Activated T-cell treated with anti-CD3 and anti-CD28 coated beads, Interleukin-2, amount 50 U/mL, for 72 hours (primary cell): ENCODE results near the gene MC1R. TPM values are rescaled to one million over a fixed set of nuclear protein-coding genes. Genes with fewer than 3 reads are reported as not detected.
"Not testable (repeated sequence)": the region's sequence is repeated elsewhere in the genome, so short reads cannot be mapped to it uniquely, and the experiment has no call there.

Experiments used
- ATAC-seq, 2 donors: fragments of 150-1000 bp; cut with Tn5 transposase; replicated peaks in 1 of 2; 2 replicates each; pipeline ENCODE4 v1.10.0; 2021; ENCODE audit warnings: moderate library complexity in 2 of 2, mild to moderate bottlenecking in 1 of 2
- DNase-seq, 2 donors: peaks; one replicate each; pipeline ENCODE4 v3.0.0; 2021 to 2022; ENCODE audit warnings: mixed read lengths in 1 of 2
- H3K27ac Mint-ChIP-seq: one replicate; pipeline ENCODE4 v1.8.0; 2022; ENCODE audit warnings: mild to moderate bottlenecking, moderate library complexity, mixed read lengths
- H3K27me3 Mint-ChIP-seq: one replicate; pipeline ENCODE4 v1.8.0; 2022; ENCODE audit warnings: low read depth, mixed read lengths
- H3K36me3 Mint-ChIP-seq, 2 donors: one replicate each; pipeline ENCODE4 v1.8.0; 2022; ENCODE audit warnings: mixed read lengths in 2 of 2, mild to moderate bottlenecking in 1 of 2; ENCODE audit not compliant: insufficient read depth in 2 of 2
- H3K4me1 Mint-ChIP-seq: one replicate; pipeline ENCODE4 v1.8.0; 2022; ENCODE audit warnings: low read depth, mixed read lengths
- H3K4me3 Mint-ChIP-seq, 2 donors: one replicate each; pipeline ENCODE4 v1.8.0; 2022; ENCODE audit warnings: mild to moderate bottlenecking in 2 of 2, mixed read lengths in 2 of 2, moderate library complexity in 2 of 2
- H3K9me3 Mint-ChIP-seq, 2 donors: one replicate each; pipeline ENCODE4 v1.8.0; 2022; ENCODE audit warnings: mixed read lengths in 2 of 2
- total RNA-seq, 2 donors: library from RNA; stranded (reverse); gene quantifications; one replicate each; pipeline ENCODE4 v1.2.3, GENCODE V29; 2022

MC1R gene
- 10 to 100 TPM in 1 of 2 donors, 1 to 10 TPM in 1; 7.6 to 15.2 TPM for total RNA-seq

DNA sequence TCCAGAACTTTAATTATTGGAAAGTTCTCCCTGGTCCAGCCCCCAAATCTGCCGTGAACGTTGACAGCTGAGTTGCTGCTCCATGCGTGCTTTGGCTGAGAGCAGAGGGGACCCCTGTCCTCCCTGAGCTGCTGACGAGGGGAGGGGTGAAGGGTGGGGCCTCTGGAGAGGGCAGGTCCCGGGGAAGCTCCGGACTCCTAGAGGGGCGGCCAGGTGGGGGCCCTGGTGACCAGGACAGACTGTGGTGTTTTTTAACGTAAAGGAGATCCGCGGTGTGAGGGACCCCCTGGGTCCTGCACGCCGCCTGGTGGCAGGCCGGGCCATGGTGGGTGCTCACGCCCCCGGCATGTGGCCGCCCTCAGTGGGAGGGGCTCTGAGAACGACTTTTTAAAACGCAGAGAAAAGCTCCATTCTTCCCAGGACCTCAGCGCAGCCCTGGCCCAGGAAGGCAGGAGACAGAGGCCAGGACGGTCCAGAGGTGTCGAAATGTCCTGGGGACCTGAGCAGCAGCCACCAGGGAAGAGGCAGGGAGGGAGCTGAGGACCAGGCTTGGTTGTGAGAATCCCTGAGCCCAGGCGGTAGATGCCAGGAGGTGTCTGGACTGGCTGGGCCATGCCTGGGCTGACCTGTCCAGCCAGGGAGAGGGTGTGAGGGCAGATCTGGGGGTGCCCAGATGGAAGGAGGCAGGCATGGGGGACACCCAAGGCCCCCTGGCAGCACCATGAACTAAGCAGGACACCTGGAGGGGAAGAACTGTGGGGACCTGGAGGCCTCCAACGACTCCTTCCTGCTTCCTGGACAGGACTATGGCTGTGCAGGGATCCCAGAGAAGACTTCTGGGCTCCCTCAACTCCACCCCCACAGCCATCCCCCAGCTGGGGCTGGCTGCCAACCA is at the start of gene MC1R:
Gene MC1R, plus strand, starts transcription at position 410 of the 895 bp plus-strand sequence. Its CDS starts 397 bp downstream, at position 807.
- ATAC-seq, result peak; percentile 13 to 17
- H3K9me3 Mint-ChIP-seq, result peaks cover 0 to 5% of the 10 kb centered on the region in 2 donors
- peak; percentile 48 to 54 for DNase-seq
- peaks cover 0 to 6% of the 10 kb centered on the region in 2 donors for H3K36me3 Mint-ChIP-seq
- peak within 1 kb of the TSS; percentile 65 to 79 for H3K4me3 Mint-ChIP-seq
- peaks cover 47% of the 10 kb centered on the region for H3K4me1 Mint-ChIP-seq
- no peak within 1 kb of the TSS for H3K27ac Mint-ChIP-seq
- H3K27me3 Mint-ChIP-seq, result peaks cover 31% of the 10 kb centered on the region

DNA sequence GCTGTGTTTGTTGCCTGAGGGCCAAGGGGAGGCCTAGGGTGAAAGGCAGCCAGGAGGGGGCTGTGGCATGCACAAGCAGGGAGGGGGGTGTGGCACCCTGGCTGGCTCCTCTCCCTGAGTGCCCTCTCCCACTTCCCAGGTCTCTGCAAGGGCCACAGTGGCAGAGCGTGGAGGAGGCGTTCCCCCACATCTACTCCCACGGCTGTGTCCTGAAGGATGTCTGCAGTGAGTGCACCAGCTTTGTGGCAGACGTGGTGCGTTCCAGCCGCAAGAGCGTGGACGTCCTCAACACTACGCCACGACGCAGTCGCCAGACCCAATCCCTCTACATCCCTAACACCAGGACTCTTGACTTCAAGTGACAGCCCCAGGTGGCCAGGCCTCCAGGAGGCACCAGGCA is 48.8 kb upstream of the MC1R start:
- DNase-seq, result no peak

DNA sequence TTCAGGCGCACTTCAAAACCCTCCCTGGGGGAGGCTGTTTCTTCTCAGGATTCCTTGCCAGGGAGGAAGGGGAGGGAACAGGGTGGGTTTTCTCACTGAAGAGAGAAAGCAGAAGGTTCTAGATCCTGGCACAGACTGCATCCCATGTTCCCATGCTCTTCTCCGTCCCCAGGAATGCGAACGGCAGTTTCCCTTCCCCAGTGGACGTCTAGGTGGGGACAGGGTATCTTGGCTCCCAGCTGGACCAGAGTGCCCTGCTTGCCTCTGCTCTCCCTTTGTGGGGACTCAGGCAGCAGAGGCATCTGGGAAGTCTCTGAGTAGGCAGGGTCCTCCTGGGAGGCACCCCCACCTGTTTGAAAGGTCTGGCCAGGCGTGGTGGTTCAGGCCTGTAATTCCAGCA is 48.2 kb upstream of the MC1R start:
- H3K36me3 Mint-ChIP-seq, result peaks cover 6 to 16% of the 10 kb centered on the region in 2 donors
- no peak overlapping the region for H3K4me3 Mint-ChIP-seq
- no peak overlapping the region for H3K27ac Mint-ChIP-seq
- DNase-seq (no peak), ATAC-seq (no peak)
- peaks cover 2 to 3% of the 10 kb centered on the region in 2 donors for H3K9me3 Mint-ChIP-seq
- no peaks in the 10 kb centered on the region for H3K27me3 Mint-ChIP-seq
- peaks cover 11% of the 10 kb centered on the region for H3K4me1 Mint-ChIP-seq

More for the DNA sequence above, 48.8 kb upstream of the MC1R start:
- Mint-ChIP-seq H3K9me3 (no peaks in the 10 kb centered on the region), H3K36me3 (peaks cover 4 to 12% of the 10 kb centered on the region in 2 donors), H3K4me3 (no peak overlapping the region), H3K4me1 (peaks cover 5% of the 10 kb centered on the region), H3K27ac (no peak overlapping the region), H3K27me3 (no peaks in the 10 kb centered on the region)
- no peak for ATAC-seq

DNA sequence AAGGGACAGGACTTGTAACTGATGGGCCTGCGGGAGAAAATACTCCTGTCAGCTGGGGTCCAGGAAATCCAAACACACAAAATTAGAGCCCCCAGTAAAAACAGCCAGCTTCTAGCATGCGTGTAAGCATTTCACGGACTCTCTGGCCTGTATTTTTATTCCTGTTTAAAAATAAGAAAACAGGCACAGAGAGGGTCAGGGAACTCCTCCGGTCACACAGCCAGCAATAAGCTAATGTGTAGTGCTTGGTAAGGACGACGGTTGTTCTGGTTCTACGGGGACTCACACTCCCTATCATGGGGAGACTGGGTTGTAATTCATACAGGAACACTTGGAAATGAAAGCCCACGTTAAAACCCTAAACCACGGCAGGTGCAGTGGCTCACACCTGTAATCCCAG is 46.8 kb upstream of the MC1R start:
- Mint-ChIP-seq H3K4me3 (peak overlapping the region; percentile 94 to 95), H3K9me3 (peaks cover 2 to 3% of the 10 kb centered on the region in 2 donors), H3K27me3 (no peaks in the 10 kb centered on the region), H3K36me3 (peaks cover 6 to 21% of the 10 kb centered on the region in 2 donors), H3K4me1 (peaks cover 11% of the 10 kb centered on the region), H3K27ac (no peak overlapping the region)
- no peak for ATAC-seq
- DNase-seq, result no peak

DNA sequence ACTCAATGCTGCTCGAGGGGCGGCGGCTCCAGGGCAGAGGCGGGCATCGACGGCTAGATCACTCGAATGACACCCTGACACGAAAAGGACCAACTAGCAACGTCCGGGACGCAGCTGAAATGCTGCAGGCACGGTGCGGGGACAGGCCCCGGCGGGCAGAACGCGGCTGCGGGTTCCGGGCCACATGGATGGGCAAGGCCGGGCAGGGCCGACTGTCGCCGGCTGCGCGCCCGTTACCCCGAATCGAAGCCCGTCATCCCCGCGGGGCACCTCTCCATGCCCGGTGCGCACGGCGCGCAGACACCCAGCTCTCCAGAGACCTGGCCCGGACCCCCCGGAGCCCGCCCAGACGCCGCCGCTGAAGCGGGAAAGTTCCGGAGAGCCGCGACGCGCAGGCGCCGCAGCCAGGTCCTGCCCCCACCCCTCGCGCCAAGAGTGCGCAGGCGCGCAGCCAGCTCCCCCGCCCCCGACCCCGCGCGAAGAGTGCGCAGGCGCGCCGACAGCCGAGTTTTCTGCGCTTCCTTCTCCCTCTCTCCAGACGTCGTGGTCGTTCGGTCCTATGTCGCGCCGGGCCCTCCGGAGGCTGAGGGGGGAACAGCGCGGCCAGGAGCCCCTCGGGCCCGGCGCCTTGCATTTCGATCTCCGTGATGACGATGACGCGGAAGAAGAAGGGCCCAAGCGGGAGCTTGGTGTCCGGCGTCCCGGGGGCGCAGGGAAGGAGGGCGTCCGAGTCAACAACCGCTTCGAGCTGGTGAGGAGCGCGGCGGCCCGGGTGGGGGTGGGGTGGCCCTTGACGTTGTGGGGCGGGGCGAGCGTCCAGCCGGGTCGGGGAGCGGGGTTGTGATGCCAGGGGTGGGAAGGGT is 45.3 kb upstream of the MC1R start, which contains the start of gene TCF25:
Gene TCF25, plus strand, starts transcription at position 484 of the 863 bp plus-strand sequence. Its CDS starts 76 bp downstream, at position 560.
- Mint-ChIP-seq H3K27me3 (no peaks in the 10 kb centered on the region), H3K9me3 (peaks cover 2 to 3% of the 10 kb centered on the region in 2 donors), H3K27ac (peak within 1 kb of the TSS; percentile 98), H3K4me1 (peaks cover 11% of the 10 kb centered on the region), H3K36me3 (peaks cover 7 to 18% of the 10 kb centered on the region in 2 donors), H3K4me3 (peak within 1 kb of the TSS; percentile 94 to 95)
- DNase-seq (peak; percentile 85 to 89), ATAC-seq (peak; percentile 57)

DNA sequence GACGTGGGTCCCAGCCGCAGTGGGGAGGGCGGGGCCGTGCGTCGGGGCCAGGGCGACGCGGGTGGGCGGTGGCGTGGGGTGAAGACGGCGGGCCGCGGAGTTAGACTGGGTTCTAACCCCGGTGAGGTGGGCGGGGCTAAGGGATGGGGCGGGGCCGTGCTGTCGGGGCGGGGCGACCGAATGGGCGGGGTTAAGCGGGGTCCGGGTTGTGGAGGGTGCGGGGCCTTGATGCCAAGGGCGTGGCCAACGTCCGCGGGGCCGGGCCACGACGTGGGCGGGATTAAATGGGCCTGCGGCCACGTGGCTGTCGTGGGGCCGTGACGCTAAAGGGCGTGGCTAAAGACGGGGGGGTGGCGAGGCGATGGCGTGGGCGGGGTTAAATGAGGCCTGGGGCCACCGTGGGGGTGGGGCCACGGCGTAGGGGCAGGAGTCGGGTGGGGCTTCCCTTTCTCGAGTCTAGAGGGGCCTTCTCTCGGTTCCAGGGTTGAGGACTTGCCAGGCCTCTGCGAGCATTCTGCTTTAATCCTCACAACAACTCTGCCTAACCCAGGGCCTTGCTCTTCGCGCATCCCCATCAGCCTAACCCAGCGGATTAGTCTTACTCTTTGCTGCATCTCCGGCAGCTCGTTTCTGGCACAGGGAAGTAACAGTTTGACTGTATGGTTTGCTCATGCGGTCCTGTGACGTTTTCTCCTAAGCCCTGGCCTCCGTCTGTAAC is 44.5 kb upstream of the MC1R start:
- H3K27me3 Mint-ChIP-seq, result no peaks in the 10 kb centered on the region
- ATAC-seq (peak; percentile 77 to 82), DNase-seq (peak; percentile 96 to 97)
- H3K27ac Mint-ChIP-seq, result peak overlapping the region; percentile 63
- H3K4me3 Mint-ChIP-seq, result peak overlapping the region; percentile 94 to 95
- peaks cover 11% of the 10 kb centered on the region for H3K4me1 Mint-ChIP-seq
- peaks cover 2 to 3% of the 10 kb centered on the region in 2 donors for H3K9me3 Mint-ChIP-seq
- H3K36me3 Mint-ChIP-seq, result peaks cover 7 to 21% of the 10 kb centered on the region in 2 donors

DNA sequence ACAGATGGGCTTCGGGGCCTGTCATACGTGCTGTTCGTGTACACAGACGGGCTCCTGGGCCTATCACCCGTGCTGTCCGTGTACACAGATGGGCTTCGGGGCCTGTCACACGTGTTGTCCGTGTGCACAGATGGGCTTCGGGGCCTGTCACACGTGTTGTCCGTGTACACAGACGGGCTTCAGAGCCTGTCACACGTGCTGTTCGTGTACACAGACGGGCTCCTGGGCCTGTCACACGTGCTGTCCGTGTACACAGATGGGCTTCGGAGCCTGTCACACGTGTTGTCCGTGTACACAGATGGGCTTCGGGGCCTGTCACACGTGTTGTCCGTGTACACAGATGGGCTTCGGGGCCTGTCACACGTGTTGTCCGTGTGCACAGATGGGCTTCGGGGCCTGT is 39.5 kb upstream of the MC1R start:
- H3K4me3 Mint-ChIP-seq, DNase-seq, H3K27me3 Mint-ChIP-seq, H3K27ac Mint-ChIP-seq, ATAC-seq, H3K9me3 Mint-ChIP-seq: not testable (repeated sequence)
- Mint-ChIP-seq H3K4me1 (peaks cover 16% of the 10 kb centered on the region), H3K36me3 (peaks cover 13 to 41% of the 10 kb centered on the region in 2 donors)

DNA sequence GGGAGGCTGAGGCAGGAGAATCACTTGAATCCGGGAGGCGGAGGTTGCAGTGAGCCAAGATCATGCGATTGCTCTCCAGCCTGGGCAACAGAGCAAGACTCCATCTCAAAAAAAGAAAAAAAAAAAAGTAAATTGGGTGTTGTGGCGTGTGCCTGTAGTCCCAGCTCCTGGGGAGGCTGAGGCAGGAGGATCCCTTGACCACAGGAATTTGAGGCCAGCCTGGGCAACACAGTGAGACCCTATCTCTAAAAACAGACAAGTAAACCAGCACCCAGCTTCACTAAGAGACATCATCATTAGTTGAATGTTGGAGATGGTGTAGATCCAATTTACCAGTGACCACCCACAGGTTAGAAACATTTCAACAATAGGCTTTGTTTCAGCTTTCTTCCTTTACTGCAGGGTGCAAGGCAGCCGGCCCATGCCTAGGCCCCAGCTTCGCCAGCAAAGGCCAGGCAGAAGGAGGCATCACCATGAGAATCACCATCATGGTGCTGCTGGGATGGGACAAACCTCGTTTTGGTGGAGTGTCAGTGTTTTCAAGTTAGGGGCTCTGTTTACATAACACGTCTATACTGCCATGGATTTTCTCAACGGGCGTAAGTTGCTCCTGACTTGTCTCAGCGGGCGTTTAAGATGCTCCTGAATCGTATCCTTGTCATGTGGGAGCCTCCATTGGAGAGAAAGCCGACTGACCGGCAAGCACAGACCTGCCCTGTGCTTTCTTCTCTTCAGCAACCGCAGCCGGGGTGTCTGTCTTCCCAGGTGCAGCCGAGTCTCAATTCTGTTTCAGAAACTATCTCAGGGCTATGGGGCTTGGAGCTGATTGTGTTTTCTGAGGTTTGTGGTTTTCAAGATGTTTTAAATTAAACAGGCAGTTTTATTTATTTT is 37.9 kb upstream of the MC1R start:
- no peaks in the 10 kb centered on the region for H3K27me3 Mint-ChIP-seq
- peaks cover 5% of the 10 kb centered on the region for H3K4me1 Mint-ChIP-seq
- ATAC-seq (no peak), DNase-seq (no peak)
- peaks cover 12 to 39% of the 10 kb centered on the region in 2 donors for H3K36me3 Mint-ChIP-seq
- H3K27ac Mint-ChIP-seq, result no peak overlapping the region
- H3K4me3 Mint-ChIP-seq, result no peak overlapping the region
- H3K9me3 Mint-ChIP-seq, result no peaks in the 10 kb centered on the region

DNA sequence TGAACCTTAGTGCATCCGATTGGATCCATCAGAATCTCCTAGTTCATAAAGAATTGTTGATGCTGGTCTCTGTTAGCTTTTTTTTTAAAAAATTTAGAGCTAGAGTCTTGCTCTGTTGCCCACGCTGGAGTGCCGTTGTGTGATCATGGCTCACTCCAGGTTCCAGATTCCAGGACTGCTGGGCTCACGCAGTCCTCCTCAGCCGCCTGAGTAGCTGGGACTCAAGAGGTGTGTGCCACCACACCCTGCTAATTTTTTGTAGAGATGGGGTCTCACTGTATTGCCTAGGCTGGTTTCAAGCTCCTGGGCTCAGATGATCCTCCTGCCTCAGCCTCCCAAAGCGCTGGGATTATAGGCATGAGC is 37.3 kb upstream of the MC1R start:
- H3K36me3 Mint-ChIP-seq, result peaks cover 12 to 35% of the 10 kb centered on the region in 2 donors
- no peak for DNase-seq
- H3K9me3 Mint-ChIP-seq, result no peaks in the 10 kb centered on the region

DNA sequence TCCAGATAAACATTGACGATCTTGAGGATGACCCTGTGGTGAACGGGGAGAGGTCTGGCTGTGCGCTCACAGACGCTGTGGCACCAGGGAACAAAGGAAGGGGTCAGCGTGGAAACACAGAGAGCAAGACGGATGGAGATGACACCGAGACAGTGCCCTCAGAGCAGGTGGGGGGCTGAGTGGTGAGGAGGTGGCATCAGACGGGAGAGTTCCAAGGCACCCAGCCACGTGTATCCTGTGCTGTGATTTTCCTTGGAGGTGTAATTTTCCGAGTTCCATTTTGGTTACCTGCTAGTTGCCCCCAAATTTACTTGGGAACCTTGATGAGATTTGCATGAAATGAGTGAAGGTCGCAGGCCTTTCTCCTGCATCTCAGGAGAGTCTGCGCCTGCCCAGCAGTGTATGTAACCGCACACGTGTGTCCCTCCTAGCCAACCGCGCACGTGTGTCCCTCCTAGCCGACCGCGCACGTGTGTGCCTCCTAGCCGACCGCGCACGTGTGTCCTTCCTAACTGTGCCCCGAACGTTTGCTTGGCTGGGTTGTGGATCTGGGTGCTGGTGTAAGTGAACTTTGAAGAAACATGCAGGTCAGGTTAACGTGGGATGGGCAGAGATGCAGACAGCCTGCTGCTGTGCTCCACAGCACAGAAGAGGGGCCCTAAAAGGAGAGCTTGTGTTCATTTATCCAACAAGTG is 35.2 kb upstream of the MC1R start:
- no peaks in the 10 kb centered on the region for H3K27me3 Mint-ChIP-seq
- H3K4me1 Mint-ChIP-seq, result peaks cover 5% of the 10 kb centered on the region
- ATAC-seq (no peak), DNase-seq (no peak)
- peaks cover 10 to 38% of the 10 kb centered on the region in 2 donors for H3K36me3 Mint-ChIP-seq
- no peak overlapping the region for H3K4me3 Mint-ChIP-seq
- H3K27ac Mint-ChIP-seq, result no peak overlapping the region
- no peaks in the 10 kb centered on the region for H3K9me3 Mint-ChIP-seq

More for the DNA sequence above, 37.3 kb upstream of the MC1R start:
- Mint-ChIP-seq H3K4me3 (no peak overlapping the region), H3K4me1 (peaks cover 5% of the 10 kb centered on the region), H3K27ac (no peak overlapping the region), H3K27me3 (no peaks in the 10 kb centered on the region)
- ATAC-seq, result no peak

DNA sequence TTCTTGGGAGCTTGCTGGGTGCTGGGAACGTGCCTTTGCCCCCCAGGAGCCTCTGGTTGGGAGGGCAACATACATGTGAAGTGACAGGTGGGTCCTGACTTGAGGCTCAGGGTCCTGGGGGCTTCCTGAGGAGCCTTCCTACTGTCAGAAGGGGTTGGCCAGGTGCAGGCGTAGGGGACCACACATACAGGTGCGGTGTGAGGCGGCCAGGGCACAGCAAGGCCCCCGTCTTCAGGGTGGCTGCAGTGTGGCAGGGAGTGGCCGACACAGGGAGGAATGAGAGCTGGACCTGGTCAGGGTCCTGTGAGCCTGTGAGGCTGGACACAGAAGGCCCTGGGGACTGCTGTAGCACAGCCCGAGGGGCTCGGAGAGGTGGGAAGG is 34.6 kb upstream of the MC1R start:
- Mint-ChIP-seq H3K9me3 (no peaks in the 10 kb centered on the region), H3K4me3 (no peak overlapping the region), H3K27ac (peak overlapping the region; percentile 70), H3K4me1 (peaks cover 5% of the 10 kb centered on the region), H3K27me3 (no peaks in the 10 kb centered on the region), H3K36me3 (peaks cover 10 to 35% of the 10 kb centered on the region in 2 donors)
- DNase-seq, result no peak
- no peak for ATAC-seq
